OCI-LY1 (cell line): ENCODE measurements around the gene NEK2.

Source experiments
- H2AFZ ChIP-seq: fragments of 200-600 bp; sonication (generic), shearing (Covaris generic); 2 replicates; pipeline ENCODE4 v1.6.0; 2014; ENCODE audit warnings: antibody characterized with exemption, mild to moderate bottlenecking, low read length
- H3F3A ChIP-seq: fragments of 200-600 bp; sonication (generic), shearing (Covaris generic); 2 replicates; pipeline ENCODE4 v1.6.0; 2014; ENCODE audit warnings: mild to moderate bottlenecking, antibody characterized with exemption, low read length, moderate library complexity; ENCODE audit not compliant: insufficient read depth
- H3K27ac ChIP-seq: fragments of 200-600 bp; sonication (generic); 2 replicates; pipeline ENCODE4 v1.5.1; 2014; ENCODE audit warnings: low read length, mixed run types, mild to moderate bottlenecking, low read depth; ENCODE audit not compliant: poor library complexity, severe bottlenecking
- H3K27me3 ChIP-seq: fragments of 200-600 bp; sonication (generic); 2 replicates; pipeline ENCODE4 v1.6.0; 2014; ENCODE audit warnings: antibody characterized with exemption, mild to moderate bottlenecking, low read length, moderate library complexity; ENCODE audit not compliant: insufficient read depth
- H3K36me3 ChIP-seq: fragments of 200-600 bp; sonication (generic); 2 replicates; pipeline ENCODE4 v1.6.1; 2014; ENCODE audit warnings: mild to moderate bottlenecking, antibody characterized with exemption, low read length, moderate library complexity, mixed read lengths; ENCODE audit not compliant: insufficient read depth
- H3K4me1 ChIP-seq: fragments of 200-600 bp; sonication (generic); 2 replicates; pipeline ENCODE4 v1.5.1; 2014; ENCODE audit warnings: mild to moderate bottlenecking, low read length, moderate library complexity; ENCODE audit not compliant: insufficient read depth, severe bottlenecking
- H3K4me2 ChIP-seq: fragments of 200-600 bp; sonication (generic), shearing (Covaris generic); 2 replicates; pipeline ENCODE4 v1.6.1; 2014; ENCODE audit warnings: low read length
- H3K4me3 ChIP-seq: fragments of 200-600 bp; sonication (generic); 2 replicates; pipeline ENCODE4 v1.5.1; 2014; ENCODE audit warnings: low read length, low read depth, mild to moderate bottlenecking, mixed read lengths; ENCODE audit not compliant: poor library complexity, severe bottlenecking
- H3K79me2 ChIP-seq: fragments of 200-600 bp; shearing (Covaris generic); 2 replicates; pipeline ENCODE4 v1.6.1; 2016; ENCODE audit warnings: mixed run types, low read length, mixed read lengths; ENCODE audit not compliant: insufficient read depth
- H3K9ac ChIP-seq: fragments of 200-600 bp; sonication (generic), shearing (Covaris generic); 2 replicates; pipeline ENCODE4 v1.6.1; 2014; ENCODE audit warnings: mild to moderate bottlenecking, low read length, mixed read lengths
- H3K9me2 ChIP-seq: fragments of 200-600 bp; sonication (generic), shearing (Covaris generic); 2 replicates; pipeline ENCODE4 v1.6.1; 2014; ENCODE audit warnings: low read depth, mild to moderate bottlenecking, low read length, mixed read lengths
- H3K9me3 ChIP-seq: fragments of 200-600 bp; shearing (Covaris generic); 2 replicates; pipeline ENCODE4 v1.6.1; 2014; ENCODE audit warnings: low read length, mixed read lengths
- H4K20me1 ChIP-seq: fragments of 200-600 bp; sonication (generic), shearing (Covaris generic); 2 replicates; pipeline ENCODE4 v1.6.0; 2016; ENCODE audit warnings: mild to moderate bottlenecking, low read length; ENCODE audit not compliant: insufficient read depth
- EZH2 ChIP-seq: fragments of 200-600 bp; sonication (generic), shearing (Covaris generic); IDR thresholded peaks from 2 replicates; pipeline ENCODE4 v1.8.0; 2017; ENCODE audit warnings: borderline replicate concordance, mixed run types, mild to moderate bottlenecking, antibody characterized with exemption, low read length, moderate library complexity, mixed read lengths
- TF ChIP-seq, protein P1 (sequence below): fragments of 200-600 bp; sonication (generic), shearing (Covaris generic); IDR thresholded peaks from 2 replicates; pipeline ENCODE4 v1.5.1; 2017; ENCODE audit warnings: mild to moderate bottlenecking, antibody characterized with exemption, low read length, moderate library complexity, mixed read lengths

NEK2 gene

DNA sequence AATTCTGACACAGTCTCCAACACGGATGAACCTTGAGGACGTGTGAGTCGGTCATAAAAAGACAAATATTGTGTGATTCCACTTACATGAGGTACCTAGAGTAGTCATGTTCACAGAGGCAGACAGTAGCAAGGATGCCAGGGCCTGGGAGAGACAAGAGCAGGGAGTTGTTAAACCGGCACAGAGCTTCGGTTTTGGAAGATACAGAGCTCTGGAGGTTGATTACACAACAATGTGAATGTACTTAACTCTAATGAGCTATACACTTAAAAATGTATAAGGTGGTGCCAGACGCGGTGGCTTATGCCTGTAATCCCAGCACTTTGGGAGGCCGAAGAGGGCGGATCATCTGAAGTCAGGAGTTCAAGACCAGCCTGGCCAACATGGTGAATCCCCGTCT lies 37.8 kb upstream of the NEK2 start:
- no peak overlapping the region for H3K9ac ChIP-seq
- H3K4me2 ChIP-seq, result no peak overlapping the region
- no peaks in the 10 kb centered on the region for H3K9me2 ChIP-seq
- no peak overlapping the region for H2AFZ ChIP-seq
- H3F3A ChIP-seq, result no peaks in the 10 kb centered on the region
- H3K36me3 ChIP-seq, result no peaks in the 10 kb centered on the region
- no peaks in the 10 kb centered on the region for H3K9me3 ChIP-seq
- H3K79me2 ChIP-seq, result no peaks in the 10 kb centered on the region
- H3K27me3 ChIP-seq, result no peaks in the 10 kb centered on the region
- no peak overlapping the region for H3K27ac ChIP-seq
- no peaks in the 10 kb centered on the region for H3K4me1 ChIP-seq
- H3K4me3 ChIP-seq, result no peak overlapping the region
- TF ChIP-seq EZH2, result no peak
- TF ChIP-seq, protein P1, sequence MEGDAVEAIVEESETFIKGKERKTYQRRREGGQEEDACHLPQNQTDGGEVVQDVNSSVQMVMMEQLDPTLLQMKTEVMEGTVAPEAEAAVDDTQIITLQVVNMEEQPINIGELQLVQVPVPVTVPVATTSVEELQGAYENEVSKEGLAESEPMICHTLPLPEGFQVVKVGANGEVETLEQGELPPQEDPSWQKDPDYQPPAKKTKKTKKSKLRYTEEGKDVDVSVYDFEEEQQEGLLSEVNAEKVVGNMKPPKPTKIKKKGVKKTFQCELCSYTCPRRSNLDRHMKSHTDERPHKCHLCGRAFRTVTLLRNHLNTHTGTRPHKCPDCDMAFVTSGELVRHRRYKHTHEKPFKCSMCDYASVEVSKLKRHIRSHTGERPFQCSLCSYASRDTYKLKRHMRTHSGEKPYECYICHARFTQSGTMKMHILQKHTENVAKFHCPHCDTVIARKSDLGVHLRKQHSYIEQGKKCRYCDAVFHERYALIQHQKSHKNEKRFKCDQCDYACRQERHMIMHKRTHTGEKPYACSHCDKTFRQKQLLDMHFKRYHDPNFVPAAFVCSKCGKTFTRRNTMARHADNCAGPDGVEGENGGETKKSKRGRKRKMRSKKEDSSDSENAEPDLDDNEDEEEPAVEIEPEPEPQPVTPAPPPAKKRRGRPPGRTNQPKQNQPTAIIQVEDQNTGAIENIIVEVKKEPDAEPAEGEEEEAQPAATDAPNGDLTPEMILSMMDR, result no peak
- H4K20me1 ChIP-seq, result no peaks in the 10 kb centered on the region

DNA sequence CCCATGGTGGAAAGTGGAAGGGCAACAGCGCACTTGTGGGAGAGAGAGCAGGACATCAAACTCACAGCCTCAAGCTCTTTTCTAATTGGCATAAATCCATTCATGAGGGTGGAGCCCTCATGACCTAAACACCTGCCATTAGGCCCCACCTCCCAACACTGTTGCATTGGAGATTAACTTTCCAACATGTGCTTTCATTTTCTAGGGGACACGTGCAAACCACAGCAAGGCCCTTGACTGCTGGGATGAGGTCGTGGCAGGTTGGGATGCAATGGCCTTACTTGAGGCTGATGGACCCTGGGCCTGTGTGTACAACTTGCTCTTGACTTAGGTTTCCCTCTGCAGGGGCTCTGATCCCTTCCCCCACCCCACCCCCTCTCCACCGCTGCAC lies 35.9 kb upstream of the NEK2 start:
- H3K27me3 ChIP-seq, result no peaks in the 10 kb centered on the region
- H3K9me2 ChIP-seq, result no peaks in the 10 kb centered on the region
- H3K4me3 ChIP-seq, result no peak overlapping the region
- no peak overlapping the region for H3K4me2 ChIP-seq
- no peaks in the 10 kb centered on the region for H4K20me1 ChIP-seq
- no peaks in the 10 kb centered on the region for H3K79me2 ChIP-seq
- no peak for TF ChIP-seq EZH2
- TF ChIP-seq, protein P1, result no peak
- H3K9ac ChIP-seq, result no peak overlapping the region
- H3K9me3 ChIP-seq, result no peaks in the 10 kb centered on the region
- H3K36me3 ChIP-seq, result no peaks in the 10 kb centered on the region
- no peaks in the 10 kb centered on the region for H3F3A ChIP-seq
- H3K4me1 ChIP-seq, result no peaks in the 10 kb centered on the region
- no peak overlapping the region for H3K27ac ChIP-seq
- no peak overlapping the region for H2AFZ ChIP-seq

DNA sequence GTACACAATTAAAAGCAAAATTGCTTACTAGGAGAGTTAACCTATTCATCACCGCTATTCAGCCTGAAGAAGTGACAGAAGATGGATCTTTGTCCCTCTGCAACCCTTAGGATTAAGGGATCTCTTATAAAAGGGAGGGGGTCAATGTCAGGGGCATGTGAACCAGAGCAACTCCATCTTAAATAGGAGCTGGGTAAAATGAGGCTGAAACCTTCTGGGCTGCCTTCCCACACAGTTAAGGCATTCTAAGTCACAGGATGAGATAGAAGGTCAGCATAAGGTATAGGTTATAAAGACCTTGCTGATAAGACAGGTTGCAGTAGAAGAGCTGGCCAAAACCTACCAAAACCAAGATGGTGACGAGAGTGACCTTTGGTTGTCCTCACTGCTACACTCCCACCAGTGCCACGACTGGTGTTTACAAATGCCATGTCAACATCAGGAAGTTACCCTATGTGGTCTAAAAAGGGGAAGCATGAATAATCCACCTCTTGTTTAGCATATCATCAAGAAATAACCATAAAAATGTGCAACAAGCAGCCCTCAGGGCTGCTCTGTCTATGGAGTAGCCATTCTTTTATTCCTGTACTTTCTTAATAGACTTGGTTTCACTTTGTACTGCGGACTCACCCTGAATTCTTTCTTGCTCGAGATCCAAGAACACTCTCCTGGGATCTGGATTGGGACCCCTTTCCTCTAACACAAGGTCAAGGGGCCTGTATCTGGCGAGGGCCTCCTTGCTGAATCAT lies 35.3 kb upstream of the NEK2 start:
- no peaks in the 10 kb centered on the region for H3K9me3 ChIP-seq

More for the DNA sequence above, 35.3 kb upstream of the NEK2 start:
- Histone ChIP-seq H3K27ac (no peak overlapping the region), H3K79me2 (no peaks in the 10 kb centered on the region), H4K20me1 (no peaks in the 10 kb centered on the region), H3F3A (no peaks in the 10 kb centered on the region), H3K4me1 (no peaks in the 10 kb centered on the region), H3K36me3 (no peaks in the 10 kb centered on the region), H3K9ac (no peak overlapping the region), H3K9me2 (no peaks in the 10 kb centered on the region), H2AFZ (no peak overlapping the region), H3K4me3 (no peak overlapping the region), H3K4me2 (no peak overlapping the region), H3K27me3 (no peaks in the 10 kb centered on the region)
- TF ChIP-seq, protein P1, result no peak
- TF ChIP-seq EZH2, result no peak
